Fibroblast of the conjunctiva (primary cell): ENCODE measurements around the gene CHD9.

Experiments used
- DNase-seq: peaks from one replicate; pipeline ENCODE4 v3.0.0-alpha.2; 2010; ENCODE audit warnings: low read depth

The CHD9 gene

GRCh38 chr16:53372992-53373871, 318.4 kb downstream of the CHD9 start:
- DNase-seq = no peak

DNA sequence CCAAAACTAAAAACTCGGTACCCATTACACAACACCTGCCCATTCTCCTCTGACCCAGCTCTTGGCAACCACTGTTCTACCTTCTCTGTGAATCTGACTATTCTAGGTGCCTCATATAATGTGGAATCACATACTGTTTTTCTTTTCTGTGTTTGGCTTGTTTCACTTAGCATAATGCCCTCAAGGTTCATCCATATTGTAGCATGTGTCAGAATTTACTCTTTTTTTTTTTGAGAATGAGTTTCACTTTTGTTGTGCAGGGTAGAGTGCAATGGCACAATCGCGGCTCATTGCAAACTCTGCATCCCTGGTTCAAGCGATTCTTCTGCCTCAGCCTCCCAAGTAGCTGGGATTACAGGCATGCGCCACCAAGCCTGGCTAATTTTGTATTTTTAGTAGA, 320.0 kb downstream of the CHD9 start:
- no peak for DNase-seq

DNA sequence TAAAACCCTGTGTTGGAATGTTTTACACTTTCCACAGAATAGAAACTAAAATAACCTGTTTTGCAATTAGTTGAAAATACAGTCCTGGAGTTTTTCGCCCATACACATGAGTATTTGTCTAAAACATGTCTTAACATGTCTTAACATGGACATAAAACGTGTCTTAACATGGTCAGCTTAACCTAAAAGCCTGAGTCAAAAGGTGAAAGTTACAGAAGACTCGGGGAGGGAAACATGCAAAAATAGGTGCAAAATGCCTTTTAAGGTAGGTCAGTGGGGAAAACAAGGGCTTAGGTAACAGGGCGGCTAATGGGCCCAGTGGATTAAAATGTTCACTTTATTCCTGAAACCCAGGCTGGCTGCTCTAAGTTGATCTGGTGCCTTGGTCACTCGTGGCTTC, 323.3 kb downstream of the CHD9 start:
- no peak for DNase-seq
